ENCODE measurements around the gene C6orf120.

DNA sequence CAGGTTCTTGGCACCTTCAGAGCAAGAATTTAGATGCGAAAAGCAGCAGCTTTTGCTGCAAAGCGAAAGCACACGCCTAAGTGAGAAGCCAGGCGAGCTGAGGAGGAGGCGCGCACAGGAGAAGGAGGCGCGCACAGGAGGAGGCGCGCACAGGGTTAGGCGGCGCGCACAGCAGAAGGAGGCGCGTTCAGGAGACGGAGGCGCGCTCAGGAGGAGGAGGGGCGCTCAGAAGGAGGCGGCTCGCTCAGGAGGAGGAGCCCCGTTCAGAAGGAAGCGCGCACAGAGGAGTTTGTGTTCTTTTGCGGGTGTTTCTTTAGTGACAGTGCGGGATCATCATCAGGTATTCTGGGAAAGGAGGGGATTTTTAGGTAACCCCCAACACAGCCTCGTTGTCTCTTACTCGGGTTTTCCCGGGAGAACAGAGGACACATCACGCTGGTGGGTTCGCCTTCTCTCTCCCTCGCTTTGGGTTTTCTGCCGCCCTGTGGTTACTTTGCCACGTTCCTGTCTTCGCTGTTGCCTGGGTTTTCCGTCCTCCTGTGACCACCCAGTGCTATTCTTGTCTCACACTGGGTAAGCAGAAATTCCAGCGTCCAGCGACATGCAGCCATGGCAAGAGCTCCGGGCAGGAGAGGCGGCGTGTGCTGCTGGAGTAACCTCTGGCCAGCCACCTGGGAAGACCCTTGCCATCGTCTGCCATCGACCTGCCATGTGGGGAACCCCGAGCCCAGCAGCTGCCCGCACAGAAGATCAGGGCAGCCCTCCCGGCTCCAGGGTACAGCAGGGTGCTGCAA, 47.1 kb upstream of the C6orf120 start:
- TF ChIP-seq, protein P1, sequence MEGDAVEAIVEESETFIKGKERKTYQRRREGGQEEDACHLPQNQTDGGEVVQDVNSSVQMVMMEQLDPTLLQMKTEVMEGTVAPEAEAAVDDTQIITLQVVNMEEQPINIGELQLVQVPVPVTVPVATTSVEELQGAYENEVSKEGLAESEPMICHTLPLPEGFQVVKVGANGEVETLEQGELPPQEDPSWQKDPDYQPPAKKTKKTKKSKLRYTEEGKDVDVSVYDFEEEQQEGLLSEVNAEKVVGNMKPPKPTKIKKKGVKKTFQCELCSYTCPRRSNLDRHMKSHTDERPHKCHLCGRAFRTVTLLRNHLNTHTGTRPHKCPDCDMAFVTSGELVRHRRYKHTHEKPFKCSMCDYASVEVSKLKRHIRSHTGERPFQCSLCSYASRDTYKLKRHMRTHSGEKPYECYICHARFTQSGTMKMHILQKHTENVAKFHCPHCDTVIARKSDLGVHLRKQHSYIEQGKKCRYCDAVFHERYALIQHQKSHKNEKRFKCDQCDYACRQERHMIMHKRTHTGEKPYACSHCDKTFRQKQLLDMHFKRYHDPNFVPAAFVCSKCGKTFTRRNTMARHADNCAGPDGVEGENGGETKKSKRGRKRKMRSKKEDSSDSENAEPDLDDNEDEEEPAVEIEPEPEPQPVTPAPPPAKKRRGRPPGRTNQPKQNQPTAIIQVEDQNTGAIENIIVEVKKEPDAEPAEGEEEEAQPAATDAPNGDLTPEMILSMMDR (conservative IDR thresholded peaks at IDR 0.05 in 1 of 2, IDR thresholded peaks at IDR 0.05 in 1 of 2; ENCODE audit: extremely low read depth in 1 of 2, insufficient read depth in 1 of 2, low read depth in 1 of 2, low read length in 2 of 2), result peak in 1 of 2 donors; percentile 46
- no peak for TF ChIP-seq EZH2 (IDR thresholded peaks at IDR 0.05; ENCODE audit: borderline replicate concordance, low read length)
